ENCODE measurements around the gene IFNL2.

- TF ChIP-seq, protein P1, sequence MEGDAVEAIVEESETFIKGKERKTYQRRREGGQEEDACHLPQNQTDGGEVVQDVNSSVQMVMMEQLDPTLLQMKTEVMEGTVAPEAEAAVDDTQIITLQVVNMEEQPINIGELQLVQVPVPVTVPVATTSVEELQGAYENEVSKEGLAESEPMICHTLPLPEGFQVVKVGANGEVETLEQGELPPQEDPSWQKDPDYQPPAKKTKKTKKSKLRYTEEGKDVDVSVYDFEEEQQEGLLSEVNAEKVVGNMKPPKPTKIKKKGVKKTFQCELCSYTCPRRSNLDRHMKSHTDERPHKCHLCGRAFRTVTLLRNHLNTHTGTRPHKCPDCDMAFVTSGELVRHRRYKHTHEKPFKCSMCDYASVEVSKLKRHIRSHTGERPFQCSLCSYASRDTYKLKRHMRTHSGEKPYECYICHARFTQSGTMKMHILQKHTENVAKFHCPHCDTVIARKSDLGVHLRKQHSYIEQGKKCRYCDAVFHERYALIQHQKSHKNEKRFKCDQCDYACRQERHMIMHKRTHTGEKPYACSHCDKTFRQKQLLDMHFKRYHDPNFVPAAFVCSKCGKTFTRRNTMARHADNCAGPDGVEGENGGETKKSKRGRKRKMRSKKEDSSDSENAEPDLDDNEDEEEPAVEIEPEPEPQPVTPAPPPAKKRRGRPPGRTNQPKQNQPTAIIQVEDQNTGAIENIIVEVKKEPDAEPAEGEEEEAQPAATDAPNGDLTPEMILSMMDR (conservative IDR thresholded peaks at IDR 0.05 in 1 of 2, IDR thresholded peaks at IDR 0.05 in 1 of 2; ENCODE audit: low read depth in 1 of 2, low read length in 2 of 2) = no peak
- TF ChIP-seq EZH2 (IDR thresholded peaks at IDR 0.05; ENCODE audit: low read length, missing control alignments) = no peak
Measured at GRCh38 chr19:39230096-39230764, 38.0 kb upstream of the IFNL2 start.
